ENCODE measurements around the gene NPAS3. TPM values are rescaled to one million over a fixed set of nuclear protein-coding genes. Genes with fewer than 3 reads are reported as not detected.

Gene NPAS3
- total RNA-seq, 3 donors from 2014 or later, result 0.96 to 4.0 (median 2.0) TPM

DNA sequence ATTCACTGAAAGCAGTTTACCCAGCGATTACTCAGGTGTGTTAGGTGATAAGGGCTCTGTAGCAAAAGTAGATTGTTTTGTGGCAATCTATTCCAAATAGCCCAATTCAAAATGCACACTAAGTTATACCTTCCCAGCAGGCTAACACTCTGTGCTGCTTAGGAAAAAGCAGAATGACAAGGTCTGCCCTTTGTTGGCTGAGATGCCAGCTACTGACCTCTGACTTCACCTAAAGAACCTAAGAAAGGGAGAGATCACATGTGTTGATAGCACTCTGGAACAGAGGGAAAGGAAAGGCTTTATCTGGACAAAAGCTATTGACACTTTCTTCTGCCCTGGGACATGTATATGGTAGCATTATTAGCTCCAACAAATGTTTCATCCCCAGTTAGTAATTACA, 609.9 kb downstream of the NPAS3 start:
- intact Hi-C loops (cut with DNase I; ENCODE audit: low total_unique reads), result no loop called here
- H3K4me1 ChIP-seq, result no peaks in the 10 kb centered on the region
- H3K27ac ChIP-seq, result no peak overlapping the region
- no peak for DNase-seq (ENCODE audit: low spot score in 2 of 2)
- H3K27me3 ChIP-seq, result no peaks in the 10 kb centered on the region
- no peaks in the 10 kb centered on the region for H3K9me3 ChIP-seq
- H3K36me3 ChIP-seq, result no peaks in the 10 kb centered on the region
- H3K4me3 ChIP-seq, result no peak overlapping the region
- TF ChIP-seq POLR2AphosphoS5 (IDR thresholded peaks at IDR 0.05), result no peak
- TF ChIP-seq CTCF (IDR thresholded peaks at IDR 0.05), result no peak
- no peak for TF ChIP-seq POLR2A (IDR thresholded peaks at IDR 0.05)

DNA sequence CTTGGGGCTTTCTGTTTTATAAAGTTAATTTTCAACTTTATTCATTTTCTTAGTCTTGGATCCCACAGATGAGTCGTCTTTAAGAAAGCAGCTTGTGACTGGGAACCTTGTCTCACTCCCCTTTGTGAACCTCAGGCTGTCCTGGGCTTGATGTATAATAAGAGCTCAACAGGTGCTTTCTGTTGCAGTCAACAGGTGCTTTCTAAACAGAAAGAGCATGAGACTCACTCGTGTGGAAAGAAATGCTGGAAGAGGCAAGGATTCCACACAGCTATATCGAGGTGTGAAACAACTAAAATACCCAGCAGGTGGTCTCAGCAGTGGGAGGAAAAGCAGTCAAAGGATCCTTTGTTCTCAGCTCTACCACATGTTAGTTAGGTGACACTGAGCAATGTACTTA, 613.3 kb downstream of the NPAS3 start:
- H3K27ac ChIP-seq, result no peak overlapping the region
- H3K36me3 ChIP-seq, result no peaks in the 10 kb centered on the region

DNA sequence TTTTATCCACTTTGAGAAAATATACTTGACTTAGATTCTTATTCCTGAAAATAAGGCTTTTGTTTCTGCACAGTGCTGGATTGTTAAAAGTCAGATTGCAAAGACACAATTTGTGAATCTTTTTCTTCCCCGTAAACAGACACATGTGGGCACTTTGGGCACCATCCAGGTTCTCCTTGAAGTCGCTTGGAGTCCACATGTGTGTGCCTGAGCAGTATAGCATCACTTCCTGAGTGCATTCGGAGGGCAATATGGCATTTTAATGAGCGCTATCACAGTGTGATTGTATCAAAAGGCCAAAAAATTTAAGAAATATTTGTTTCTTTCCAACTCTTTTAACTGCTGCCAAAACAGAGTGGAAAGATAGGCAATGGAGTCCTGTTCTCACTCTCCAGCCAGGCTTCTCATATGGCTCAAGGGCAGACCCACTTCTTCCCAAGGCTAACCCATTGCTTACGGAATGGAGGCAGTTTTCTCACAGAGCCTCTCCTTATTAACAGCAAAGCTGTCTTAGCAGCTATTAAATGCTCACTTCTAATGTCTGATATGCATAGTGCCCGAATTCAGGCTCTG, 615.1 kb downstream of the NPAS3 start:
- intact Hi-C loops (cut with DNase I; ENCODE audit: low total_unique reads), result no loop called here
- no peaks in the 10 kb centered on the region for H3K27me3 ChIP-seq
- no peak overlapping the region for H3K27ac ChIP-seq
- no peaks in the 10 kb centered on the region for H3K9me3 ChIP-seq
- no peaks in the 10 kb centered on the region for H3K36me3 ChIP-seq
- no peaks in the 10 kb centered on the region for H3K4me1 ChIP-seq
- no peak overlapping the region for H3K4me3 ChIP-seq
- TF ChIP-seq CTCF (IDR thresholded peaks at IDR 0.05), result no peak
- TF ChIP-seq POLR2AphosphoS5 (IDR thresholded peaks at IDR 0.05), result no peak
- TF ChIP-seq POLR2A (IDR thresholded peaks at IDR 0.05), result no peak
- DNase-seq (ENCODE audit: low spot score in 2 of 2), result no peak

More for the DNA sequence above, 613.3 kb downstream of the NPAS3 start:
- no peak for DNase-seq (ENCODE audit: low spot score in 2 of 2)
- Histone ChIP-seq H3K4me3 (no peak overlapping the region), H3K4me1 (no peaks in the 10 kb centered on the region), H3K9me3 (no peaks in the 10 kb centered on the region), H3K27me3 (no peaks in the 10 kb centered on the region)
- TF ChIP-seq CTCF (IDR thresholded peaks at IDR 0.05) (no peak), POLR2AphosphoS5 (IDR thresholded peaks at IDR 0.05) (no peak), POLR2A (IDR thresholded peaks at IDR 0.05) (no peak)
- intact Hi-C loops (cut with DNase I; ENCODE audit: low total_unique reads), result no loop called here

- no peaks in the 10 kb centered on the region for H3K36me3 ChIP-seq
- TF ChIP-seq POLR2A (IDR thresholded peaks at IDR 0.05), result no peak
- no peak for TF ChIP-seq CTCF (IDR thresholded peaks at IDR 0.05)
- no peak for TF ChIP-seq POLR2AphosphoS5 (IDR thresholded peaks at IDR 0.05)
- intact Hi-C loops (cut with DNase I; ENCODE audit: low total_unique reads), result no loop called here
- no peaks in the 10 kb centered on the region for H3K27me3 ChIP-seq
- DNase-seq (ENCODE audit: low spot score in 2 of 2), result no peak
- H3K4me1 ChIP-seq, result no peaks in the 10 kb centered on the region
- no peak overlapping the region for H3K27ac ChIP-seq
- no peak overlapping the region for H3K4me3 ChIP-seq
- no peaks in the 10 kb centered on the region for H3K9me3 ChIP-seq
These were observed 616.3 kb downstream of the NPAS3 start for GRCh38 chr14:33554988-33555387.

DNA sequence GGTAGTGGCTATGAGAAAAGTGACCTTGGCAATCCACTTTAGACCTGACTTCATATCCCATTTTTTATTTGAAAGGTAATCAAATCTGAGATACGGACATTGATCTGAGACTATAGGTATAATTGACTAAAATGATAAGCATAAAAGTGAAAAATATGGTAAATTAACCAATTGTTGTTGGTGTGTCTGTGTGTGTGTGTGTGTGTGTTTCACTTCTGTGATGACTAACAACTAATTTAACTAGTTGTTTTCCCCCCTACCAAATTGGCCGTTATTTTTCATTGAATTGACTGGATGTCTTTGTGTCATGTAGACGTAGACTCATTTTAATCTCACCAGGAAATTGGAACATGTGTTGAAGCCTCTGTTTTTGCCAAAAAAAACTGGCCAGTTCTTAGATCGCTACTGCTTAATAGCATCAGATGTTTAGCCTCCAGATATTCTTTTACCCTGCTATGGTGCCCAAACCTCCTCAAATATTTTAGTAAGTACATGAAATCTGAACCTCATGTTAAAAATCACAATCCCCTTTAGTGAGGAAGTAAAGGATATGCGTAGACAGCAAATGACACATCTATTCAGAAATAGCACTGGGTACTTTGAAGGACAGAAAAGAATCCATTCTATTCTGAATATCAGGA, 617.2 kb downstream of the NPAS3 start:
- TF ChIP-seq CTCF (IDR thresholded peaks at IDR 0.05), result no peak
- TF ChIP-seq POLR2A (IDR thresholded peaks at IDR 0.05), result no peak
- no peak for TF ChIP-seq POLR2AphosphoS5 (IDR thresholded peaks at IDR 0.05)
- no peaks in the 10 kb centered on the region for H3K9me3 ChIP-seq
- intact Hi-C loops (cut with DNase I; ENCODE audit: low total_unique reads), result no loop called here
- no peaks in the 10 kb centered on the region for H3K4me1 ChIP-seq
- no peak overlapping the region for H3K27ac ChIP-seq
- no peaks in the 10 kb centered on the region for H3K36me3 ChIP-seq
- no peaks in the 10 kb centered on the region for H3K27me3 ChIP-seq
- H3K4me3 ChIP-seq, result no peak overlapping the region
- DNase-seq (ENCODE audit: low spot score in 2 of 2), result no peak

Measured in breast epithelium (tissue), 4 donors.